Prostate gland (tissue), 2 donors: ENCODE results near the gene IMMP2L. TPM values are rescaled to one million over a fixed set of nuclear protein-coding genes. Genes with fewer than 3 reads are reported as not detected.

Source experiments
- DNase-seq: peaks from one replicate; pipeline ENCODE4 v3.0.0-alpha.2; 2019; ENCODE audit warnings: low spot score
- H3K27ac ChIP-seq, 2 donors: fragments of 200-600 bp; sonication (generic); 2 replicates each; pipeline ENCODE4 v1.5.1; 2017 to 2019
- H3K27me3 ChIP-seq: fragments of 200-600 bp; sonication (generic); replicated peaks from 2 replicates; pipeline ENCODE4 v1.5.1; 2019; ENCODE audit not compliant: insufficient read depth
- H3K36me3 ChIP-seq, 2 donors: fragments of 200-600 bp; sonication (generic); 1 replicate in 1 of 2; 2 replicates in 1 of 2; pipeline versions ENCODE4 v1.5.1 to v1.8.1; 2017 to 2019
- H3K4me1 ChIP-seq: fragments of 200-600 bp; sonication (generic); replicated peaks from 2 replicates; pipeline ENCODE4 v1.5.1; 2019
- H3K4me3 ChIP-seq, 2 donors: fragments of 200-600 bp; sonication (generic); 2 replicates each; pipeline ENCODE4 v1.5.1; 2017 to 2019
- H3K9me3 ChIP-seq: fragments of 200-600 bp; sonication (generic); 2 replicates; pipeline ENCODE4 v1.5.1; 2017
- POLR2A ChIP-seq: fragments of 450-650 bp; IDR thresholded peaks from one replicate; pipeline ENCODE4 v1.6.1; 2016; ENCODE audit warnings: antibody characterized with exemption, mild to moderate bottlenecking
- POLR2AphosphoS5 ChIP-seq: sonication (generic); formaldehyde crosslinking; IDR thresholded peaks from one replicate; pipeline ENCODE4 v1.6.1; 2017; ENCODE audit warnings: antibody characterized with exemption
- WGBS: methylation state at CpG from one replicate; pipeline ENCODE4 v1.1.5; 2018; 5-methylcytosine and 5-hydroxymethylcytosine counted together
- intact Hi-C: fragments of 100-400 bp; cut with DNase I; formaldehyde crosslinking; loops from one replicate; pipeline ENCODE4 v1.14.2; 2022
- total RNA-seq, 2 donors: library from RNA; depleted of rRNA; stranded (reverse); fragments of >200 nt; gene quantifications; one replicate each; pipeline ENCODE4 v1.1.0, GENCODE V29; 2016
- TF ChIP-seq, protein P1 (sequence below), 4 experiments: fragments of 200-600 bp in 2 of 4; fragments of 450-650 bp in 2 of 4; sonication (generic) in 2 of 4; IDR thresholded peaks; 1 replicate in 3 of 4; 2 replicates in 1 of 4; pipeline ENCODE4 v1.5.1; 2016 to 2019; ENCODE audit warnings: antibody characterized with exemption in 4 of 4, mild to moderate bottlenecking in 2 of 4, moderate library complexity in 2 of 4

Gene IMMP2L
- total RNA-seq, 2 donors from 2014 or later = 16.9 to 20.4 TPM

DNA sequence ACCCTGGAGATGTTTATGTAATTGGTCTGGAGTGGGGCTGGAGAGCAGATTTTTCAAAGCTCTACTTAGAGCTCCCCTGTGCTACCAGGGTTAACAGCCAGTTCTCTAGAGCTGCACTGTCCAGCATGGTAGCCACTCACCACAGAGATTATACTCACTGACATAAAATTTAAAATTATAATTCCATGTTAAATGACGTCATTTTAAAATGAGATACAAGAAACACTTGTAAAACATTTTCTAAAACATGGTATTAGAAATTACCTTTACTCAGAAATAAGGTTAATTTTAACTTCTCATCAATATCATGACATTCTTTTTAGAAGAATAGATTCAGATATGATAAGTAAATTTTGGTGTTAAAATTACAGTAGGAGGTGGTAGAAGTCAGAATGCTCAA is 777.5 kb downstream of the IMMP2L start:
- H3K27me3 ChIP-seq = no peaks in the 10 kb centered on the region
- TF ChIP-seq, protein P1, sequence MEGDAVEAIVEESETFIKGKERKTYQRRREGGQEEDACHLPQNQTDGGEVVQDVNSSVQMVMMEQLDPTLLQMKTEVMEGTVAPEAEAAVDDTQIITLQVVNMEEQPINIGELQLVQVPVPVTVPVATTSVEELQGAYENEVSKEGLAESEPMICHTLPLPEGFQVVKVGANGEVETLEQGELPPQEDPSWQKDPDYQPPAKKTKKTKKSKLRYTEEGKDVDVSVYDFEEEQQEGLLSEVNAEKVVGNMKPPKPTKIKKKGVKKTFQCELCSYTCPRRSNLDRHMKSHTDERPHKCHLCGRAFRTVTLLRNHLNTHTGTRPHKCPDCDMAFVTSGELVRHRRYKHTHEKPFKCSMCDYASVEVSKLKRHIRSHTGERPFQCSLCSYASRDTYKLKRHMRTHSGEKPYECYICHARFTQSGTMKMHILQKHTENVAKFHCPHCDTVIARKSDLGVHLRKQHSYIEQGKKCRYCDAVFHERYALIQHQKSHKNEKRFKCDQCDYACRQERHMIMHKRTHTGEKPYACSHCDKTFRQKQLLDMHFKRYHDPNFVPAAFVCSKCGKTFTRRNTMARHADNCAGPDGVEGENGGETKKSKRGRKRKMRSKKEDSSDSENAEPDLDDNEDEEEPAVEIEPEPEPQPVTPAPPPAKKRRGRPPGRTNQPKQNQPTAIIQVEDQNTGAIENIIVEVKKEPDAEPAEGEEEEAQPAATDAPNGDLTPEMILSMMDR (IDR thresholded peaks at IDR 0.05) = no peak
- TF ChIP-seq POLR2A (no peak), POLR2AphosphoS5 (no peak)
- H3K36me3 ChIP-seq = no peaks in the 10 kb centered on the region
- H3K9me3 ChIP-seq = no peaks in the 10 kb centered on the region
- intact Hi-C loops = no loop called here
- no peaks in the 10 kb centered on the region for H3K4me1 ChIP-seq
- no peak for DNase-seq
- H3K4me3 ChIP-seq = no peak overlapping the region
- WGBS = 95% methylated on average over 1 of the region's 1 CpG
- H3K27ac ChIP-seq = no peak overlapping the region

DNA sequence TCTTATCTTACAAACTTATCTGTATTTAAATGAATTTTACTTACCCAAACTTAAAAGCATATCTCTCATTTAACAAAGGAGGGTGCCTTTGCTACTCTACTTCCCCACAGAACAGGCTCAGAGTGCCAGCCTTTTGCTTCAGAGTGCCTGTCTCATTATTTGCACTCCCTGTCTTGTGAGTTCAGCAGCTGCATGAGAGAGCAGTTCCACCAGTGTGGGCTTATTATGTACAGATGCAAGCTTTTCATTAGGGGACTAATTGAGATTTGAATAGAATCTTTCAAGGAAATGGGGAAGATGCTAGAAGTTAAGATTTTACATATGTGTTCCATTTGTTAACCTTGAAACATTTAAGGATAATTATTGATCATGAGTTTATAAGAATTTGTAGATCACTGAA is 781.6 kb downstream of the IMMP2L start:
- Histone ChIP-seq H3K4me1 (no peaks in the 10 kb centered on the region), H3K9me3 (no peaks in the 10 kb centered on the region), H3K27me3 (no peaks in the 10 kb centered on the region), H3K27ac (no peak overlapping the region), H3K4me3 (no peak overlapping the region), H3K36me3 (no peaks in the 10 kb centered on the region)
- no peak for DNase-seq
- TF ChIP-seq POLR2AphosphoS5 (no peak), POLR2A (no peak)
- TF ChIP-seq, protein P1 (IDR thresholded peaks at IDR 0.05) = no peak
- intact Hi-C loops = no loop called here

DNA sequence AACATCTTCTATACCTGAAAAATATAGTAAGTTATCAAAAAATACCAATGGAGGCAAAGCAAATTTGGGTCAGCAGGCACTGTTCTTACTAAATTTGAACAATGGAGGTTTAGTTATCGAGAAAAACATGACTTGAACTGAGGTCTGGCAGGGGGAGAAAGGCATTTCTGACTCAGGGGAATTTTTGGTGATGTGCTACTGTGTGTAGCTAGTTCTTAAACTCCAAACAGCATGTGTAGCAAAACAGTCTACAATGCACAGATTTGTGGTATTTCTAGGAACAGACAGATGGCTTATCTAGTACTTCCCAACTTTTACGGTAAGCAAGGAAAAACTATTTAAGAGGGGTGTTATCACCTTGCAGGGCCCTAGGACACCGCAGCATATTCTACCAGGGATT is 783.0 kb downstream of the IMMP2L start:
- WGBS = 86% methylated on average over 3 of the region's 3 CpGs

DNA sequence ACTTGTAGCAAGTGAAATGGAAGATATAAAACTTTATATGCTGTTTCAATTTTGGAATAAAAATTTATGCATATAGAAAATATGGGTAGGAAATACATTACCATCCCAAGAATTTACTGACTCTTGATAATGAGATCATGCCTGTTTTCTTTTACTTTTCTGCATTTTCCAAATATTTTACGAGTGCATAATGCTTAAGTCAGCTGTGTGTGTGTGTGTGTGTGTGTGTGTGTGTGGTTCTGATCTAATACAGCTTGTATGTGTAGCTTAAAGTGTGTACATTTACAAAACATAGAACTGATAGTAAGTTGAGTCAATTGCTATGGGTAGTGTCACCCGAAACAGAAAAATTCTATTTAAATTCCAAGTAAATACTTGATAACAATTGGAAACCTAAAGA is 787.2 kb downstream of the IMMP2L start:
- no peak overlapping the region for H3K4me3 ChIP-seq
- H3K27me3 ChIP-seq = no peaks in the 10 kb centered on the region
- no peak overlapping the region for H3K27ac ChIP-seq
- no peaks in the 10 kb centered on the region for H3K9me3 ChIP-seq
- TF ChIP-seq POLR2AphosphoS5 (no peak), POLR2A (no peak)
- TF ChIP-seq, protein P1 (IDR thresholded peaks at IDR 0.05) = no peak
- 96% methylated on average over 2 of the region's 2 CpGs for WGBS
- no peaks in the 10 kb centered on the region for H3K36me3 ChIP-seq
- intact Hi-C loops = no loop called here
- no peaks in the 10 kb centered on the region for H3K4me1 ChIP-seq
- no peak for DNase-seq

More for the DNA sequence above, 783.0 kb downstream of the IMMP2L start:
- H3K27ac ChIP-seq = no peak overlapping the region
- H3K9me3 ChIP-seq = no peaks in the 10 kb centered on the region
- no peaks in the 10 kb centered on the region for H3K4me1 ChIP-seq
- H3K4me3 ChIP-seq = no peak overlapping the region
- DNase-seq = no peak
- no peaks in the 10 kb centered on the region for H3K36me3 ChIP-seq
- TF ChIP-seq, protein P1 (IDR thresholded peaks at IDR 0.05) = no peak
- TF ChIP-seq POLR2AphosphoS5 (no peak), POLR2A (no peak)
- H3K27me3 ChIP-seq = no peaks in the 10 kb centered on the region
- intact Hi-C loops = no loop called here

DNA sequence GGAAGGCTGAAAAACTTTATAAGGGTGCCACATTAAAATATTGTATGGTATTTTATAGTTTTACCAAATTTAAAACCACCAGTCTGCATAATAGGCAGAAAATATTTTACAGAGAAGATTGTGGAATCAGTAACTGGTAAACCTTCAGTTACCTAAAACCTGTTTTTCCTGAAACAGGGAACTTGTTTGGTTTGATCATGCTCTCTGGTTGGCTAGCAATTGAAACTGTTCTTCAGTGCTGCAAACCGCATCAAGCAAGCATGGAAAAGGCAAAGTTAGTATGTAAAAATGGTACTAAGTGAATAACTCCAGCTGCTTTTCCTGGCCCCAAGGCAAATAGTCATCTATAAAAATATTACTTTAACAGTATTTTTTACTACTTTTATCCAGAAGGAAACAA is 788.2 kb downstream of the IMMP2L start:
- Histone ChIP-seq H3K4me3 (no peak overlapping the region), H3K27ac (no peak overlapping the region), H3K36me3 (no peaks in the 10 kb centered on the region), H3K9me3 (no peaks in the 10 kb centered on the region), H3K4me1 (no peaks in the 10 kb centered on the region), H3K27me3 (no peaks in the 10 kb centered on the region)
- 22% methylated on average over 1 of the region's 1 CpG for WGBS
- intact Hi-C loops = no loop called here
- DNase-seq = peak; percentile 18
- TF ChIP-seq POLR2AphosphoS5 = peak; percentile 55
- no peak for TF ChIP-seq POLR2A
